Caco-2 (cell line): ENCODE data around the gene SERGEF. TPM values are rescaled to one million over a fixed set of nuclear protein-coding genes. Genes with fewer than 3 reads are reported as not detected.

ENCODE experiments used
- BruUV-seq: library from RNA; stranded (reverse); fragments of 400-500 nt; replicated peaks from 2 replicates; lab custom pipeline; 2021; lab: Mats Ljungman, UMichigan
- CTCF ChIA-PET: fragments of 300-600 bp; sonication (Branson Sonifier 250); formaldehyde crosslinking; loops from one replicate; lab custom pipeline; 2022; ENCODE audit warnings: antibody characterized with exemption; lab: Charles Lee
- POLR2A ChIA-PET: fragments of 300-600 bp; sonication (Branson Sonifier 250); formaldehyde crosslinking; loops from one replicate; lab custom pipeline; 2022; ENCODE audit warnings: antibody characterized with exemption; lab: Charles Lee
- DNase-seq, 2 experiments: peaks; one replicate each; pipeline versions ENCODE4 v3.0.0 to v3.0.0-alpha.2; 2020 to 2022
- H3K27me3 ChIP-seq: replicated peaks from 2 replicates; pipeline ENCODE4 v1.6.0; 2011; ENCODE audit warnings: low read length; ENCODE audit not compliant: control insufficient read depth, insufficient read depth
- H3K36me3 ChIP-seq: 2 replicates; pipeline ENCODE4 v1.5.1; 2011; ENCODE audit warnings: low read length; ENCODE audit not compliant: control insufficient read depth, insufficient read depth
- H3K4me1 ChIP-seq: fragments of 250-450 bp; sonication (Bioruptor Pico); 2 replicates; pipeline ENCODE4 v1.5.1; 2020; ENCODE audit warnings: mild to moderate bottlenecking
- H3K4me3 ChIP-seq: 2 replicates; pipeline ENCODE4 v1.5.1; 2011; ENCODE audit warnings: low read depth, mild to moderate bottlenecking, control low read depth, low read length
- H3K9me3 ChIP-seq: fragments of 250-450 bp; sonication (Bioruptor Pico); 2 replicates; pipeline ENCODE4 v1.5.1; 2020; ENCODE audit warnings: mild to moderate bottlenecking, moderate library complexity
- H3K27ac Mint-ChIP-seq: one replicate; pipeline ENCODE4 v1.8.0; 2022; ENCODE audit warnings: mixed read lengths; ENCODE audit not compliant: unreplicated experiment
- H3K27me3 Mint-ChIP-seq: one replicate; pipeline ENCODE4 v1.8.0; 2022; ENCODE audit warnings: mixed read lengths; ENCODE audit not compliant: insufficient read depth, unreplicated experiment
- H3K36me3 Mint-ChIP-seq: one replicate; pipeline ENCODE4 v1.8.0; 2022; ENCODE audit warnings: mild to moderate bottlenecking, mixed read lengths; ENCODE audit not compliant: insufficient read depth, unreplicated experiment
- H3K4me1 Mint-ChIP-seq: one replicate; pipeline ENCODE4 v1.8.0; 2022; ENCODE audit warnings: low read depth, mixed read lengths; ENCODE audit not compliant: unreplicated experiment
- H3K4me3 Mint-ChIP-seq: one replicate; pipeline ENCODE4 v1.8.0; 2022; ENCODE audit warnings: mild to moderate bottlenecking, moderate library complexity, mixed read lengths; ENCODE audit not compliant: unreplicated experiment
- H3K9me3 Mint-ChIP-seq: one replicate; pipeline ENCODE4 v1.8.0; 2022; ENCODE audit warnings: mixed read lengths; ENCODE audit not compliant: unreplicated experiment
- CTCF ChIP-seq, 2 experiments: fragments of 200-600 bp in 1 of 2; IDR thresholded peaks; 1 replicate in 1 of 2; 2 replicates in 1 of 2; pipeline versions ENCODE4 v1.5.1 to v1.8.0; 2011 to 2022; ENCODE audit warnings: antibody characterized with exemption in 1 of 2, control low read depth in 1 of 2, inconsistent platforms in 1 of 2, low read depth in 1 of 2, low read length in 1 of 2, mild to moderate bottlenecking in 1 of 2, moderate library complexity in 1 of 2; ENCODE audit not compliant: insufficient read depth in 1 of 2, severe bottlenecking in 1 of 2, unreplicated experiment in 1 of 2
- intact Hi-C: fragments of 100-400 bp; cut with micrococcal nuclease; formaldehyde crosslinking; loops from one replicate; pipeline ENCODE4 v1.10.0; 2022; ENCODE audit not compliant: unreplicated experiment
- total RNA-seq: library from RNA; stranded (reverse); gene quantifications from 2 replicates; pipeline ENCODE4 v1.2.3, GENCODE V29; 2022

Gene SERGEF
- total RNA-seq, 1 experiment from 2014 or later: 17.5 TPM

- ChIA-PET CTCF (interaction anchor here (0.6 to 2.0 kb wide), 2 partner anchors 243 to 244 kb away, joined by 3 to 26 read pairs; no protein-coding TSS in a partner anchor), POLR2A (no interaction called here)
- no peaks in the 10 kb centered on the region for H3K9me3 Mint-ChIP-seq
- TF ChIP-seq CTCF (IDR thresholded peaks at IDR 0.05; ENCODE audit: insufficient read depth in 1 of 2, low read depth in 1 of 2, low read length in 1 of 2, severe bottlenecking in 1 of 2, unreplicated experiment in 1 of 2): no peak
- intact Hi-C loops: no loop called here
- BruUV-seq: no TSS peak
- H3K36me3 ChIP-seq: no peaks in the 10 kb centered on the region
- no peaks in the 10 kb centered on the region for H3K27me3 Mint-ChIP-seq
- H3K9me3 ChIP-seq: no peaks in the 10 kb centered on the region
- no peaks in the 10 kb centered on the region for H3K27me3 ChIP-seq
- H3K4me3 Mint-ChIP-seq: no peak overlapping the region
- no peak overlapping the region for H3K27ac Mint-ChIP-seq
- H3K4me1 Mint-ChIP-seq: no peaks in the 10 kb centered on the region
- no peaks in the 10 kb centered on the region for H3K4me1 ChIP-seq
- peaks cover 6% of the 10 kb centered on the region for H3K36me3 Mint-ChIP-seq
- H3K4me3 ChIP-seq: no peak overlapping the region
- DNase-seq: no peak
These were observed 38.6 kb downstream of the SERGEF start for GRCh38 chr11:17974246-17974645.

- no peaks in the 10 kb centered on the region for H3K36me3 ChIP-seq
- no peaks in the 10 kb centered on the region for H3K9me3 ChIP-seq
- no peaks in the 10 kb centered on the region for H3K4me1 ChIP-seq
- Mint-ChIP-seq H3K27me3 (no peaks in the 10 kb centered on the region), H3K4me3 (no peak overlapping the region), H3K4me1 (no peaks in the 10 kb centered on the region), H3K36me3 (peaks cover 6% of the 10 kb centered on the region), H3K27ac (no peak overlapping the region), H3K9me3 (no peaks in the 10 kb centered on the region)
- POLR2A ChIA-PET: no interaction called here
- CTCF ChIA-PET: interaction anchor here (0.8 to 2.0 kb wide), 7 partner anchors 14 to 244 kb away, joined by 3 to 26 read pairs (median 4); no protein-coding TSS in a partner anchor
- peak; percentile 51 to 65 for DNase-seq
- peak; percentile 41 to 75 for TF ChIP-seq CTCF (IDR thresholded peaks at IDR 0.05; ENCODE audit: insufficient read depth in 1 of 2, low read depth in 1 of 2, low read length in 1 of 2, severe bottlenecking in 1 of 2, unreplicated experiment in 1 of 2)
- H3K27me3 ChIP-seq: no peaks in the 10 kb centered on the region
- no TSS peak for BruUV-seq
- intact Hi-C loops: loop anchor here (1.0 kb wide), 1 partner anchor 213 kb away; no protein-coding TSS in a partner anchor
- no peak overlapping the region for H3K4me3 ChIP-seq
These were observed 39.9 kb downstream of the SERGEF start for GRCh38 chr11:17972987-17973386.

GRCh38 chr11:17968206-17968605 is 44.6 kb downstream of the SERGEF start:
- Histone ChIP-seq H3K4me3 (no peak overlapping the region), H3K4me1 (no peaks in the 10 kb centered on the region), H3K27me3 (no peaks in the 10 kb centered on the region), H3K36me3 (no peaks in the 10 kb centered on the region), H3K9me3 (no peaks in the 10 kb centered on the region)
- ChIA-PET POLR2A (no interaction called here), CTCF (interaction anchor here (1.2 kb wide), 1 partner anchor 237 kb away, joined by 4 read pairs; no protein-coding TSS in a partner anchor)
- no peaks in the 10 kb centered on the region for H3K9me3 Mint-ChIP-seq
- no peaks in the 10 kb centered on the region for H3K4me1 Mint-ChIP-seq
- intact Hi-C loops: no loop called here
- no peak overlapping the region for H3K27ac Mint-ChIP-seq
- no peaks in the 10 kb centered on the region for H3K27me3 Mint-ChIP-seq
- BruUV-seq: no TSS peak
- H3K36me3 Mint-ChIP-seq: peaks cover 6% of the 10 kb centered on the region
- H3K4me3 Mint-ChIP-seq: no peak overlapping the region
- DNase-seq: no peak
- no peak for TF ChIP-seq CTCF (IDR thresholded peaks at IDR 0.05; ENCODE audit: insufficient read depth in 1 of 2, low read depth in 1 of 2, low read length in 1 of 2, severe bottlenecking in 1 of 2, unreplicated experiment in 1 of 2)
